IMR-90 (cell line): Measurements from ENCODE around the gene ENTPD3. TPM values are rescaled to one million over a fixed set of nuclear protein-coding genes. Genes with fewer than 3 reads are reported as not detected.

Experiments used
- ATAC-seq: fragments of 200-7000 bp; cut with Tn5 transposase; 2 replicates; pipeline ENCODE4 v1.9.1; 2020; ENCODE audit warnings: low read depth, mild to moderate bottlenecking, moderate library complexity
- BruUV-seq: library from RNA; stranded (reverse); fragments of 400-500 nt; replicated peaks from 2 replicates; lab custom pipeline; 2021; lab: Mats Ljungman, UMichigan
- CTCF ChIA-PET: fragments of 300-600 bp; formaldehyde crosslinking; extraction: SDS; loops from one replicate; lab custom pipeline; 2021; ENCODE audit warnings: antibody characterized with exemption; lab: Yijun Ruan, JAX
- POLR2A ChIA-PET: fragments of 300-600 bp; sonication (Branson Sonifier 250); formaldehyde crosslinking; loops from one replicate; lab custom pipeline; 2022; ENCODE audit warnings: antibody characterized with exemption; ENCODE audit not compliant: unreplicated experiment; lab: Charles Lee
- DNase-seq: peaks from one replicate; pipeline ENCODE4 v3.0.0; 2013
- H2AFZ ChIP-seq: replicated peaks from 2 replicates; pipeline ENCODE3; 2013; ENCODE audit warnings: low read length, mild to moderate bottlenecking; ENCODE audit not compliant: poor library complexity
- H2AK5ac ChIP-seq: 2 replicates; pipeline ENCODE4 v1.6.1; 2013; ENCODE audit warnings: low read depth, low read length, inconsistent platforms
- H2AK9ac ChIP-seq: replicated peaks from 2 replicates; pipeline ENCODE3; 2013; ENCODE audit warnings: mild to moderate bottlenecking, low read depth, low read length, moderate library complexity; ENCODE audit not compliant: poor library complexity
- H2BK120ac ChIP-seq: 2 replicates; pipeline ENCODE4 v1.6.1; 2013; ENCODE audit warnings: low read depth, low read length, inconsistent platforms
- H2BK15ac ChIP-seq: 3 replicates; pipeline ENCODE4 v1.6.1; 2013; ENCODE audit warnings: low read depth, low read length, inconsistent platforms
- H2BK20ac ChIP-seq: 2 replicates; pipeline ENCODE4 v1.6.1; 2013; ENCODE audit warnings: low read depth, mild to moderate bottlenecking, inconsistent platforms, low read length, moderate library complexity
- H2BK5ac ChIP-seq: 2 replicates; pipeline ENCODE4 v1.6.1; 2013; ENCODE audit warnings: mild to moderate bottlenecking, low read depth, low read length, inconsistent platforms; ENCODE audit not compliant: poor library complexity, severe bottlenecking
- H3K14ac ChIP-seq: replicated peaks from 2 replicates; pipeline ENCODE4 v1.6.1; 2013; ENCODE audit warnings: low read depth, low read length, inconsistent platforms
- H3K18ac ChIP-seq: 2 replicates; pipeline ENCODE4 v1.6.1; 2013; ENCODE audit warnings: low read depth, low read length, control low read depth
- H3K23ac ChIP-seq: 2 replicates; pipeline ENCODE4 v1.6.1; 2013; ENCODE audit warnings: low read depth, low read length, inconsistent platforms
- H3K27ac ChIP-seq: 2 replicates; pipeline ENCODE4 v1.5.1; 2013; ENCODE audit warnings: mild to moderate bottlenecking, control low read depth, low read length; ENCODE audit not compliant: insufficient read depth
- H3K27me3 ChIP-seq: 2 replicates; pipeline ENCODE4 v1.6.1; 2013; ENCODE audit warnings: low read length; ENCODE audit not compliant: control insufficient read depth, insufficient read depth
- H3K36me3 ChIP-seq: 2 replicates; pipeline ENCODE4 v1.6.1; 2013; ENCODE audit warnings: low read length, mixed read lengths; ENCODE audit not compliant: control insufficient read depth, insufficient read depth
- H3K4ac ChIP-seq: 2 replicates; pipeline ENCODE4 v1.6.1; 2013; ENCODE audit warnings: low read depth, low read length, inconsistent platforms
- H3K4me1 ChIP-seq: 2 replicates; pipeline ENCODE4 v1.6.1; 2013; ENCODE audit warnings: low read length, mixed read lengths; ENCODE audit not compliant: control insufficient read depth, insufficient read depth
- H3K4me2 ChIP-seq: 2 replicates; pipeline ENCODE4 v1.6.1; 2013; ENCODE audit warnings: low read depth, mild to moderate bottlenecking, control low read depth, low read length, moderate library complexity
- H3K4me3 ChIP-seq: 2 replicates; pipeline ENCODE4 v1.5.1; 2013; ENCODE audit warnings: low read depth, mild to moderate bottlenecking, control low read depth, low read length, moderate library complexity; ENCODE audit not compliant: insufficient read depth
- H3K56ac ChIP-seq: 2 replicates; pipeline ENCODE4 v1.6.1; 2013; ENCODE audit warnings: low read length, inconsistent platforms; ENCODE audit not compliant: insufficient read depth; ENCODE audit errors: extremely low read depth
- H3K79me1 ChIP-seq, 2 experiments: 2 replicates each; pipeline ENCODE4 v1.6.1; 2013; ENCODE audit warnings: low read length in 2 of 2, inconsistent platforms in 1 of 2, low read depth in 1 of 2
- H3K9ac ChIP-seq: 2 replicates; pipeline ENCODE4 v1.6.1; 2013; ENCODE audit warnings: low read depth, low read length, control low read depth
- H3K9me1 ChIP-seq: 2 replicates; pipeline ENCODE4 v1.6.1; 2013; ENCODE audit warnings: low read length, inconsistent platforms; ENCODE audit not compliant: insufficient read depth
- H3K9me3 ChIP-seq: 2 replicates; pipeline ENCODE4 v1.6.1; 2013; ENCODE audit warnings: low read length; ENCODE audit not compliant: control insufficient read depth, insufficient read depth
- H4K20me1 ChIP-seq: 2 replicates; pipeline ENCODE4 v1.6.1; 2013; ENCODE audit warnings: low read length, inconsistent platforms; ENCODE audit not compliant: insufficient read depth
- H4K5ac ChIP-seq: 2 replicates; pipeline ENCODE4 v1.6.1; 2013; ENCODE audit warnings: mild to moderate bottlenecking, low read depth, low read length, control low read depth
- H4K8ac ChIP-seq, 2 experiments: 2 replicates each; pipeline ENCODE4 v1.6.1; 2013; ENCODE audit warnings: low read depth in 2 of 2, low read length in 2 of 2, control low read depth in 1 of 2, inconsistent platforms in 1 of 2
- H4K91ac ChIP-seq: 2 replicates; pipeline ENCODE4 v1.6.1; 2013; ENCODE audit warnings: low read depth, low read length, inconsistent platforms; ENCODE audit not compliant: insufficient read depth
- ELK1 ChIP-seq: fragments of 150-350 bp; IDR thresholded peaks from 2 replicates; pipeline ENCODE4 v1.6.1; 2016; ENCODE audit warnings: low read depth, mild to moderate bottlenecking, low read length, moderate library complexity, borderline replicate concordance
- whole genome bisulfite sequencing, 2 experiments: methylation state at CpG; one replicate each; pipeline versions ENCODE4 v1.1.5 to v1.1.7; 2013; ENCODE audit warnings: missing lambda C conversion rate in 2 of 2; ENCODE audit not compliant: insufficient read length in 1 of 2; ENCODE audit errors: extremely low coverage in 2 of 2; 5-methylcytosine and 5-hydroxymethylcytosine counted together
- dilution Hi-C: fragments of 300-500 bp; cut with HindIII; formaldehyde crosslinking; loops from one replicate; pipeline ENCODE4 v1.14.3; 2018; ENCODE audit warnings: low sequenced_read_pairs; ENCODE audit not compliant: unreplicated experiment
- in situ Hi-C: fragments of 300-500 bp; cut with MboI; formaldehyde crosslinking; loops from 3 replicates; pipeline ENCODE4 v1.14.3; 2019; ENCODE audit warnings: low sequenced_read_pairs, inconsistent platforms, mixed read lengths
- intact Hi-C: fragments of 100-400 bp; cut with micrococcal nuclease; formaldehyde crosslinking; loops from 2 replicates; pipeline ENCODE4 v1.10.0; 2022
- polyA plus RNA-seq, 3 experiments: library from polyadenylated mRNA; depleted of rRNA; stranded (reverse); fragments of >200 nt; gene quantifications; 2 replicates each; pipeline ENCODE4 v1.2.3, GENCODE V29; 2012; ENCODE audit warnings: low replicate concordance in 1 of 3
- total RNA-seq: library from RNA; depleted of rRNA; stranded (reverse); fragments of >200 nt; gene quantifications from 2 replicates; pipeline ENCODE4 v1.2.3, GENCODE V29; 2012

ENTPD3 gene
- total and polyA plus RNA-seq, 2 of the 4 experiments (the other 2 are of a cell fraction), result not detected

- intact Hi-C loops, result no loop called here
- no peak overlapping the region for H2AK9ac ChIP-seq
- H3K9me3 ChIP-seq, result no peaks in the 10 kb centered on the region
- H4K91ac ChIP-seq, result no peak overlapping the region
- no peak overlapping the region for H2BK5ac ChIP-seq
- H3K9me1 ChIP-seq, result no peaks in the 10 kb centered on the region
- H3K14ac ChIP-seq, result no peak overlapping the region
- no peak overlapping the region for H2BK120ac ChIP-seq
- no peak overlapping the region for H2AK5ac ChIP-seq
- no peak overlapping the region for H4K8ac ChIP-seq
- in situ Hi-C loops, result no loop called here
- no peak overlapping the region for H3K4me2 ChIP-seq
- dilution Hi-C loops, result no loop called here
- H3K4me3 ChIP-seq, result no peak overlapping the region
- no peaks in the 10 kb centered on the region for H4K20me1 ChIP-seq
- H3K27ac ChIP-seq, result no peak overlapping the region
- H3K36me3 ChIP-seq, result peaks cover 2% of the 10 kb centered on the region; the same call in 1 of the 2 replicates
- CTCF ChIA-PET, result no interaction called here
- no peaks in the 10 kb centered on the region for H3K27me3 ChIP-seq
- H3K9ac ChIP-seq, result no peak overlapping the region
- H3K79me1 ChIP-seq, result no peaks in the 10 kb centered on the region
- no peak overlapping the region for H4K5ac ChIP-seq
- WGBS, 2 experiments, result no CpG with 5 or more reads among the region's 4 CpGs
- POLR2A ChIA-PET, result no interaction called here
- no peak overlapping the region for H2BK15ac ChIP-seq
- H3K4ac ChIP-seq, result no peak overlapping the region
- no peak overlapping the region for H3K56ac ChIP-seq
- H2AFZ ChIP-seq, result no peak overlapping the region
- no peak for TF ChIP-seq ELK1
- no peaks in the 10 kb centered on the region for H3K4me1 ChIP-seq
- DNase-seq (no peak), ATAC-seq (no peak)
- no TSS peak for BruUV-seq
- H2BK20ac ChIP-seq, result no peak overlapping the region
- H3K18ac ChIP-seq, result no peak overlapping the region
- H3K23ac ChIP-seq, result no peak overlapping the region
Measured at GRCh38 chr3:40470701-40471100, 83.7 kb downstream of the ENTPD3 start.
